ENCODE data around the gene ZNF784.

ZNF784 gene

GRCh38 chr19:55654868-55655647 is 30.7 kb upstream of the ZNF784 start, which contains the start of gene U2AF2:
TSS of gene U2AF2 (plus strand) at chr19:55655035. CDS start at chr19:55655105, 70 bp downstream.
- DNase-seq (ENCODE audit: low read depth in 1 of 2, low spot score in 1 of 2): peak; percentile 87 to 93
- peak; percentile 75 for TF ChIP-seq POLR2AphosphoS5 (IDR thresholded peaks at IDR 0.05; ENCODE audit: low read depth)
- TF ChIP-seq SPI1 (IDR thresholded peaks at IDR 0.05; ENCODE audit: borderline replicate concordance, low read depth): peak; percentile 63
- TF ChIP-seq CTCF (IDR thresholded peaks at IDR 0.05; ENCODE audit: insufficient read depth, low read length): no peak
- TF ChIP-seq GABPA (IDR thresholded peaks at IDR 0.05; ENCODE audit: low read depth): peak; percentile 88
- peak; percentile 12 for TF ChIP-seq REST (IDR thresholded peaks at IDR 0.05; ENCODE audit: insufficient replicate concordance, low read depth)
- Histone ChIP-seq H3K27ac (replicated peaks) (peak within 1 kb of the TSS; percentile 99), H3K4me3 (replicated peaks; ENCODE audit: insufficient read depth, low read length) (peak within 1 kb of the TSS; percentile 87), H3K27me3 (ENCODE audit: insufficient read depth, poor library complexity, severe bottlenecking) (no peaks in the 10 kb centered on the region)

GRCh38 chr19:55654323-55654867 is 30.0 kb upstream of the ZNF784 start:
- TF ChIP-seq REST (IDR thresholded peaks at IDR 0.05; ENCODE audit: insufficient replicate concordance, low read depth) (no peak), POLR2AphosphoS5 (IDR thresholded peaks at IDR 0.05; ENCODE audit: low read depth) (0 out of 2 replicates have a peak, but pooled peaks have one; percentile 3)
- H3K27ac ChIP-seq (replicated peaks): peak overlapping the region; percentile 99
- H3K27me3 ChIP-seq (ENCODE audit: insufficient read depth, poor library complexity, severe bottlenecking): no peaks in the 10 kb centered on the region
- H3K4me3 ChIP-seq (replicated peaks; ENCODE audit: insufficient read depth, low read length): peak overlapping the region; percentile 55
- DNase-seq (ENCODE audit: low read depth in 1 of 2, low spot score in 1 of 2): peak; percentile 97 to 100

- Histone ChIP-seq H3K4me3 (replicated peaks; ENCODE audit: insufficient read depth, low read length) (peak overlapping the region; percentile 55), H3K27ac (replicated peaks) (peak overlapping the region; percentile 99), H3K27me3 (ENCODE audit: insufficient read depth, poor library complexity, severe bottlenecking) (no peaks in the 10 kb centered on the region)
- TF ChIP-seq GABPA (IDR thresholded peaks at IDR 0.05; ENCODE audit: low read depth): peak; percentile 76
- TF ChIP-seq POLR2AphosphoS5 (IDR thresholded peaks at IDR 0.05; ENCODE audit: low read depth): peak; percentile 74
- peak; percentile 25 for TF ChIP-seq REST (IDR thresholded peaks at IDR 0.05; ENCODE audit: insufficient replicate concordance, low read depth)
- peak; percentile 14; the same call in 1 of the 2 replicates for TF ChIP-seq SPI1 (IDR thresholded peaks at IDR 0.05; ENCODE audit: borderline replicate concordance, low read depth)
- TF ChIP-seq CTCF (IDR thresholded peaks at IDR 0.05; ENCODE audit: insufficient read depth, low read length): peak; percentile 98
- peak; percentile 96 to 98 for DNase-seq (ENCODE audit: low read depth in 1 of 2, low spot score in 1 of 2)
These were observed 29.4 kb upstream of the ZNF784 start for GRCh38 chr19:55653651-55654322.

Data from HL-60 (cell line).